Measurements from ENCODE around the gene PSME2. TPM values are rescaled to one million over a fixed set of nuclear protein-coding genes. Genes with fewer than 3 reads are reported as not detected.

The PSME2 gene
- total RNA-seq, 1 experiment from 2014 or later, result 126 TPM

- Histone ChIP-seq H3K79me1 (ENCODE audit: insufficient read depth, low read depth, low read length, poor library complexity, severe bottlenecking) (peaks cover 4% of the 10 kb centered on the region), H3K27me3 (ENCODE audit: insufficient read depth, low read length) (no peaks in the 10 kb centered on the region), H3K4me2 (ENCODE audit: insufficient read depth, insufficient read length, low read length) (peak within 1 kb of the TSS; percentile 83), H3K79me2 (ENCODE audit: insufficient read depth, low read length) (peaks cover 8% of the 10 kb centered on the region; the same call in 1 of the 2 replicates), H3K27ac (ENCODE audit: insufficient read length, low read depth, low read length) (no peak within 1 kb of the TSS), H3K4ac (ENCODE audit: low read depth, low read length) (no peak within 1 kb of the TSS), H2BK5ac (ENCODE audit: insufficient read length, low read length) (no peak within 1 kb of the TSS), H2BK120ac (ENCODE audit: low read depth, low read length, poor library complexity, severe bottlenecking) (no peak within 1 kb of the TSS), H3K23me2 (ENCODE audit: insufficient read length, low read depth, low read length, poor library complexity, severe bottlenecking) (peaks cover 19% of the 10 kb centered on the region), H3K9me3 (ENCODE audit: control insufficient read depth, low read depth, low read length) (no peaks in the 10 kb centered on the region), H4K8ac (replicated peaks; ENCODE audit: insufficient read length, low read depth, low read length) (no peak within 1 kb of the TSS), H2AFZ (ENCODE audit: low read length) (no peak within 1 kb of the TSS), H3K9ac (ENCODE audit: extremely low read depth, insufficient read length, low read length) (peak within 1 kb of the TSS; percentile 86), H3K18ac (ENCODE audit: insufficient read length, low read depth, low read length) (peak within 1 kb of the TSS; percentile 77), H3K14ac (ENCODE audit: insufficient read depth, low read length) (peak within 1 kb of the TSS; percentile 81; the same call in 1 of the 2 replicates), H3K56ac (ENCODE audit: insufficient read length, low read depth, low read length) (no peak within 1 kb of the TSS), H4K20me1 (ENCODE audit: control insufficient read depth, insufficient read depth, insufficient read length) (no peaks in the 10 kb centered on the region), H3T11ph (ENCODE audit: low read length) (no peak within 1 kb of the TSS), H2BK15ac (ENCODE audit: low read depth, low read length) (no peak within 1 kb of the TSS), H2BK12ac (ENCODE audit: insufficient read length, low read depth, low read length) (no peak within 1 kb of the TSS), H3K4me1 (ENCODE audit: insufficient read depth, low read length) (no peaks in the 10 kb centered on the region), H2BK20ac (ENCODE audit: low read depth, low read length, poor library complexity, severe bottlenecking) (no peak within 1 kb of the TSS), H4K5ac (ENCODE audit: insufficient read length, low read depth, low read length) (no peak within 1 kb of the TSS), H4K91ac (ENCODE audit: insufficient read length, low read depth, low read length) (no peak within 1 kb of the TSS), H2AK5ac (ENCODE audit: insufficient read length, low read length) (no peak within 1 kb of the TSS), H3K23ac (ENCODE audit: insufficient read length, low read depth, low read length) (no peak within 1 kb of the TSS)
- Mint-ChIP-seq H3K27me3 (ENCODE audit: low read depth) (no peaks in the 10 kb centered on the region), H3K4me1 (peaks cover 21 to 24% of the 10 kb centered on the region in 2 experiments), H3K27ac (peak within 1 kb of the TSS; percentile 96 to 99 (median 98)), H3K9me3 (no peaks in the 10 kb centered on the region), H3K4me3 (peak within 1 kb of the TSS; percentile 96 to 99), H3K36me3 (ENCODE audit: insufficient read depth in 1 of 3, low read depth in 3 of 3) (peaks cover 20 to 65% (median 62%) of the 10 kb centered on the region in 3 experiments)
- no CpG with 5 or more reads among the region's 57 CpGs for WGBS (ENCODE audit: extremely low coverage, insufficient read length, low lambda C conversion rate)
- DNase-seq, result peak; percentile 98
- TF ChIP-seq, protein P1, sequence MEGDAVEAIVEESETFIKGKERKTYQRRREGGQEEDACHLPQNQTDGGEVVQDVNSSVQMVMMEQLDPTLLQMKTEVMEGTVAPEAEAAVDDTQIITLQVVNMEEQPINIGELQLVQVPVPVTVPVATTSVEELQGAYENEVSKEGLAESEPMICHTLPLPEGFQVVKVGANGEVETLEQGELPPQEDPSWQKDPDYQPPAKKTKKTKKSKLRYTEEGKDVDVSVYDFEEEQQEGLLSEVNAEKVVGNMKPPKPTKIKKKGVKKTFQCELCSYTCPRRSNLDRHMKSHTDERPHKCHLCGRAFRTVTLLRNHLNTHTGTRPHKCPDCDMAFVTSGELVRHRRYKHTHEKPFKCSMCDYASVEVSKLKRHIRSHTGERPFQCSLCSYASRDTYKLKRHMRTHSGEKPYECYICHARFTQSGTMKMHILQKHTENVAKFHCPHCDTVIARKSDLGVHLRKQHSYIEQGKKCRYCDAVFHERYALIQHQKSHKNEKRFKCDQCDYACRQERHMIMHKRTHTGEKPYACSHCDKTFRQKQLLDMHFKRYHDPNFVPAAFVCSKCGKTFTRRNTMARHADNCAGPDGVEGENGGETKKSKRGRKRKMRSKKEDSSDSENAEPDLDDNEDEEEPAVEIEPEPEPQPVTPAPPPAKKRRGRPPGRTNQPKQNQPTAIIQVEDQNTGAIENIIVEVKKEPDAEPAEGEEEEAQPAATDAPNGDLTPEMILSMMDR (conservative IDR thresholded peaks at IDR 0.05), result no peak
Measured at GRCh38 chr14:24146978-24147760, 759 bp upstream of the PSME2 start, which contains the start of gene RNF31. Gene RNF31, plus strand, starts transcription at chr14:24147498. Its CDS starts 201 bp downstream, at chr14:24147699.
